Bone marrow (tissue), 2 donors: ENCODE results near the gene HIGD1A.

Source experiments
- DNase-seq, 2 donors: peaks; one replicate each; lab custom pipeline; 2025; lab: John Stamatoyannopoulos, UW

The HIGD1A gene

DNA sequence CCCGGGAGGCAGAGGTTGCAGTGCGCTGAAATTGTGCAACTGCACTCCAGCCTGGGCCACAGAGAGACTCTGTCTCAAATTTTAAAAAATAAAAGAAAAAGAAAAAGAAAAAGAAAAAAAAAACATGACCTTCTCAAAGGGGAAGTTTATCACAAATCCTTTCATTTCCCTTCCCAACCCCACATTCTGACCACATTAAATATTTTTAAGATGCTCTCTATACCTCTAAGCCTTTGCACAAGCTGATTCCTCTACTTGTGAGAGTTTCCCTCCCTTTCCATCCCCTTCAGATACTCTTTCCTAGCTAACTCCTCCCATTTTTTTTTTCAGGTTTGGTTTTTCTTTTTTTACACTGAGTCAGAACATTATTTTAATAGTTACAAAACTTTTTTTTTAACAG, 4.0 kb downstream of the HIGD1A start:
- no peak for DNase-seq

DNA sequence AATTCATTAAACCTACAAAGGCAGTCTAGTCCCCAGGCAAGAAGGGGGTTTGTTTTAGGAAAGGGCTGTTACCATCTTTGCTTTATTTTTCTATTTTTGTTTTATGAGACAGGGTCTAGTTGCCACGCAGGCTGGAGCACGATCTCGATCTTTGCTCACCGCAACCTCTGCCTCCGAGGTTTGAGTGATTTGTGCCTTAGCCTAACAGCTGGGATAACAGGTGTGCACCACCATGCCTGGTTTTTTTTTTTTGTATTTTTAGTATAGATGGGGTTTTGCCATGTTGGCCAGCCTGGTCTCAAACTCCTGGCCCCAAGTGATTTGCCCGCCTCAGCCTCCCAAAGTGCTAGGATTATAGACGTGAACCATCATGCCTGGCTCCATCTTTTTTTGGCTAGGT, 4.9 kb downstream of the HIGD1A start:
- DNase-seq: no peak

DNA sequence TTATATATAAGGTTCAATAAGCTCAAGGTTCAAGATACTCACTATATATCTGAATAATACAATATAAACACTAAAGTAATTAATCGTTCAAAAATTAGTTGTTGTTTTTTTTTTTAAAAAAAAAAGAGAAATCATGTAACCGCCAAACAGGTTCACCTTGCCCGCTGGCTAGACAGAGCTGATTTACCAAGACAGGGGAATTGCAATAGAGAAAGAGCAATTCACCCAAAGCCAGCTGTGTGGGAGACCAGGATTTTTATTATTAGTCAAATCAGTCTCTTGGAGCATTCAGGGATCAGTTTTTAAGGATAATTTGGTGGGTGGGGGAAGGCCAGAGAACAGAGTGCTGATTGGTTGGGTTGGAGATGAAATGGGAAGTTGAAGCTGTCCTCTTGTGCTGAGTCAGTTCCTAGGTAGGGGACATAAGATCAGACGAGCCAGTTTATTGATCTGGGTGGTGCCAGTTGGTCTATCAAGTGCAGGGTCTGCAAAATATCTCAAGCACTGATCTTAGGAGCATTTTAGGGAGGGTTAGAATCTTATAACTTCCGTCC, 7.9 kb downstream of the HIGD1A start:
- no peak for DNase-seq

GRCh38 chr3:42795621-42796181, 8.6 kb downstream of the HIGD1A start:
- DNase-seq: no peak

GRCh38 chr3:42790714-42791229, 13.5 kb downstream of the HIGD1A start:
- DNase-seq: no peak

DNA sequence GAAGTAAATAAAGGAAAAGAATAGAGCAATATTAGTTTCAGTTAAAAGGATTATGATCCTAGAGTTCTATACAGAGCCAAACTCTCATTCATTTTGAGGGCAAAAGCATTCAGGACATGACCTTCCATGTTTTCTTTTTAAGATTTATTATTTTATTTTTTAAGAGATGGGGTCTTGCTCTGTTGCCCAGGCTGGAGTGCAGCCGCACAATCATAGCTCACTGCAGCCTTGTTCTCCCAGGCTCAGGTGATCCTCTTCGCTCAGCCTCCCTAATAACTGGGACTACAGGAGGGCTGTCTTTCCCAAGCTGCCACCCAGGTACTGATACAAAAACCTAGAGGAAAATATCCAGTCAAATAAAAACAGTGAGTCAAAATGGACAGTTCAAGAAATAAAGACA, 17.7 kb downstream of the HIGD1A start:
- no peak for DNase-seq

DNA sequence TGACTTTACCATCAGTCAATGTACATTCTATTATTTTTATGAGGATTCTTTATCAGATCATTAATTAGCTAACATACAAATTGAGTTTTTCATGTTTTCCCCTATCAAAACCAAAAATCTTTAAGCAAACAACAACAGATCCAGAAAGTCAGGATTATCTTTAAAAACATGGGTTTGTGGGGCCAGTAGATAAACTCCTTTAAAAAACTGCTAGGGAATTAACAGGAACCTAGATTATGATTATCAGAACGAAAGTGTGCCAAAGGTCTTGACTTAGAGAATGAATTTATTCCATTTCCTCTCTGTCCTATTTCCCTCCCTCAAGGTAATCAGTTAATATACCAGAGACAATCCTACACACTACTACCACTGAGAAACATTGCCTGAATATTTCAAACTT, 18.1 kb downstream of the HIGD1A start:
- DNase-seq: no peak

- peak in 1 of 2 donors; percentile 45 for DNase-seq
Observed at GRCh38 chr3:42780892-42781700, 23.2 kb downstream of the HIGD1A start.

- no peak for DNase-seq
Observed at GRCh38 chr3:42780398-42780797, 23.9 kb downstream of the HIGD1A start.

DNA sequence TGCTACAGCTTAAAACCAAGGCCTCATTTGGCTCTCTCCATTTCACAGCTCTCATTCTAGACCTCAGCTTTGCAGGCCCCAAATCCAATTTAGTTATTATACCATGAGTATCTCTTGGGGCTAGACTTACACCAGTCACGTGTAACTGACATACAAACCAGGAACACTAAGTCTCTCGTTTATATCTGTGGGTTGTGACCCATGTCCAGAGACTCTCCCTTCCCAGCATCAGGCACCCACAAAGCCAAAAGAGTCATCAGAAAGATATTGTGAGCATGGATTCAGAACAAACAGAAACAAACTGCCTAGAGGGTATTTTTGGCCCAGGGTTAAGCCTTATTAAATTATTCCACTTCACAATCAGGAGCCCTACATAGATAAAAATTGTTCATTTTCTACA, 25.6 kb downstream of the HIGD1A start:
- no peak for DNase-seq

DNA sequence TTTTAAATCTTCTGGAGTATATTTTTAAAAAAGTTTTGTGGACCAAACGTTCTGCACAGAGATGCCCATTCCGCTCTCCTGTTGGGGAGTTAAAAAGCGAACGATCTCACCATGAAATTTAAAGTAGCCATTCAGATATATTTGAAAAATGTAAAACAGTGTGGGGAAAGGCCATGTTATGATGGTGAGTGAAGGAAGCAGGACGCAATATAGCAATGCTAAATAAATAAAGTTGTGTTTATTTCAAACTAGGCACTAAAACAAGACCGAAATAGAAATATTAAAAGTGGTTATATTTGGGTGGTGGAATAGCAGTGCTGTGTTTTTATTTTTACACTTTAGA, 30.9 kb downstream of the HIGD1A start:
- DNase-seq: no peak

DNA sequence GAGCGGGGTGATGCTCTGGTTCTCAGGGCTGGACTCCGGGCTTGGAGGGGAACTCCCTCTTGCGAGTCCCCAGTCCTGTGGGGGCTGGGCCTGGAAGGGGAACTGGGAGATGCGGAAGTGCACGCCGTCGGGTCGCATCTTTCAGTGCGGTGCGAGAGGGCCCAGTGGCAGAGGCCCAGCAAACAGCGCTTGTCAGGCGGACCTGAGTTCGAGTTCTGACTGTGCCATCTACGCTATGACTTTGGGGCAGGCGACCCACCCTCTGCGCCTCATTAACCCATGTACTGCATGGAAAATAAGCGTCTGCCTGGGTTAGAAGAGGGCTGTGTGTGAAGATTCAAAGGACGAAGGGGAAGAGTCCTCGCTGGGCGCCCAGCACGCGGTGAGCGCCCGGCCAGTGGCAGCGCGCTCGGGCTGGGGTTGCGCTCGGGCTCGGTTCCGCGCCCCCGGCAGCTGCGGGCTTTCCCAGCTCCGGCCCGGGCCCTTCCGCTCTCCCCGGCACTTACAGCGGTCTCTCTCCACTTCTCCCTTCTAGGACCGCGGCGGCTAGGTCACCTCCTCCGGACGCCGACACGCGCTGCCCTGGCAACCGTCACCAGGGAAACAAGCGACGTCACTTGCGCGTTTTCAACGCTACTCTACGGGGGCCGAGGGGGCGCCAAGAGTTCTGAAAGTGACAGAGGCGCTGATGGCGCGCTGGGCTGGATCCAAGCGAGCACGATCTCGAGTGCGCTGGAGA, 31.5 kb downstream of the HIGD1A start, which contains the start of gene CCDC13:
Gene CCDC13, minus strand, starts transcription at position 584 of the 739 bp plus-strand sequence. CDS start 14,908 bp downstream, outside the sequence.
- peak; percentile 84 to 91 for DNase-seq

- DNase-seq: no peak
Observed at GRCh38 chr3:42771271-42771670, 33.0 kb downstream of the HIGD1A start.

DNA sequence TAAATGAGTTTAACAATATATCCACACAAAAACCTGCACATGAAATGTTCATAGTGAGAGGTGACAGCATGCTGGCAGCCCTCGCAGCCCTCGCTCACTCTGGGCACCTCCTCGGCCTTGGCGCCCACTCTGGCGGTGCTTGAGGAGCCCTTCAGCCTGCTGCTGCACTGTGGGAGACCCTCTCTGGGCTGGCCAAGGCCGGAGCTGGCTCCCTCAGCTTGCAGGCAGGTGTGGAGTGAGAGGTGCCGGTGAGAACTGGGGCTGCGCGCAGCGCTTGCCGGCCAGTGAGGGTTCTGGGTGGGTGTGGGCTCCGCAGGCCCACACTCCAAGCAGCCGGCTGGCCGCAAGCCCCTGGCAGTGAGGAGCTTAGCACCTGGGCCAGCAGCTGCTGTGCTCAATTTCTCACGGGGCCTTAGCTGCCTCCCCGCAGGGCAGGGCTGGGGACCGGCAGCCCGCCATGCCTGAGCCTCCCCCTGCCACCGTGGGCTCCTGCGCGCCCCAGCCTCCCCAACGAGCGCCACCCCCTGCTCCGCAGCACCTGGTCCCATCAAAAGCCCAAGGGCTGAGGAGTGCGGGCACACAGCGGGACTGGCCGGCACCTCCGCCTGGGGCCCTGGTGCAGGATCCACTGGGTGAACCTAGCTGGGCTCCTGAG, 34.7 kb downstream of the HIGD1A start:
- DNase-seq: no peak

DNA sequence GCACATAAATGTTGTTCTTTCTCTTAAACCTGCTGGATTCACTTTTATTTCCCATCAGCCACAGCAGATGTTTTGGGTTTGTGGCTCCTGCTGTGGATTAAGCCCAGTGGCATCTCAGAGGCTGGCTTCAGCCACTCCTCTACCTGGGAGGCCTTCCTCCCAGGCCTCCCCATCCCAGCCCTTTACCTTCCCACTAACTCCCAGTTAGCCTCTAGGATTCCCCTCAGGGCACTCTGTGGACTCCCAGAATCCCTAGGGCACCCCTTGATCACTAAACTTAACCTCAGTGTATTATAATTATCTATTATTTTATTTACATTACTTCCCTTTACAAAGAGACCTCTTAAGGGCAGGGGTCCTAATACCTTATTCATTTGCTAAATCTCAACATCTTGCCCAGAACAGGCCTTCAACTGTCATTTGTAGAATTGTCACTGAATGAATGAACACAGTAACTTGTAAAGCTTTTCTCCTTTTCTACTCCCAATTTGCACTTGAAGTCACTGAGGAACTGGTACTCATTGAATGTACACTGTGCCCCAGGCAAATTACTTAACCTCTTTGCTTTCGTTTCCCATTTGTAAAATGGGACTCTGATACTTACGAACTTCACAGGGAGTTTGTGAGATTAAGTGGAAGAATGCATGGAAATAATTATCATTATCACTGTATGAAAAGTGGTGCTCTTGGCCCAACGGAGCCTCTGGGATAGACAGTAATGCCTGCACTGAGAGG, 39.6 kb downstream of the HIGD1A start:
- no peak for DNase-seq

DNA sequence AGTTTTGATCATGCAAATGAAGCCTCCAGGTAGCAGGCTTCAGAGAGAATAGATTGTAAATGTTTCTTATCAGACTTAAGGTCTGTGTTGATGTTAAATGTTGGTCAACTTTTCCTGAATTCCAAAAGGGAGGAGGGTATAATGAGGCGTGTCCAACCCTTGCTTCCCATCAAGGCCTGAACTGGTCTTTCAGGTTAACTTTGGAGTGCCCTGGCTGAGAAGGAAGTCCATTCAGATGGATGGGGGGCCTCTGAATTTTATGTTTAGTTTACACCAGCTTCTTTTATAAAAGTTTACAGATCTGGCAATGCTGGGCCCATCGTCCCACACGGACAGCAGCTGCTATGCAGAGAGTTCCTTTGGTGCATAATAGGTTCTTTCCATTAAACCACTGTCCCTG, 40.2 kb downstream of the HIGD1A start:
- DNase-seq: no peak

DNA sequence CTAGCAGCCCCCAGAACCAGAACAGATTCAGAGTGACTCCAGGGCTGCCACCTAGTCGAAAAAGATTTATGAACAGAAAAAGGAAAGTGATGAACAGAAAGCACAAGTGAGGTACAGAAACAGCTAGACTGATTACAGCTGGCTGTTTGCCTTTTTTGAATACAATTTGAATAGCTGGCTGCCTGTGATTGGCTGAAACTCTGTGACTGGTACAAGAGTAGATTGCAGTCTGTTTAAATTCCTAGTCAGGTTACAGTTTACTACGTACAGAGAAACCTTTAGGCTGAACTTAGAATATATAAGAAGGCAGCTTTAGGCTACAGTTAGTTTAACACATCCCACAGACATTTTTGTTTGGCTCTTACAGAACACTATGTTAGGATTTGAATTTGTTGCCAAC, 41.3 kb downstream of the HIGD1A start:
- DNase-seq: no peak

GRCh38 chr3:42762046-42762724, 42.1 kb downstream of the HIGD1A start:
- peak in 1 of 2 donors; percentile 14 for DNase-seq

DNA sequence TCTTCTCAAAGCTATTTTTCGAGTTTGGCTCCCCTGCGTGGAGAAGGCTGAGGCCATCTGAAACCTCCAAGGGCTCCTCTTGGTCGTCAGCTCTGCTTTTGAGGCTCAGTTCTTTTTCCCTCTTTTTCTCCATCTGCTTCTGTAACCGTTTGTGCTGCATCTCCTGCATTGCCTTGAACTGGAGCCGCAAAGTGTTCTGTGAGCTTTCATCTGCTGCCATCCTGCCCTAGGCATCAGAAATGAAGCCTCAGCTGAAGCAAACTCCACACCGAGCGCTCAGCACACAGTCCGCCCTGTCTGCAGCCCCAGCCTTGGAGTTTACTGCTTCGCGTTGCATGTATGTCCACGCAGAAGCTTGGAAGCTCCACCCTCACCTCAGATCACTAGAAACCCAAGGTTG, 46.2 kb downstream of the HIGD1A start:
- DNase-seq: no peak

- no peak for DNase-seq
Observed at GRCh38 chr3:42756681-42757213, 47.5 kb downstream of the HIGD1A start.
